ENCODE results near the gene CDC25A. TPM values are rescaled to one million over a fixed set of nuclear protein-coding genes. Genes with fewer than 3 reads are reported as not detected.

Gene CDC25A
- total RNA-seq, 5 donors from 2014 or later (not counting 1 experiment from before 2014, with no cell fraction given), result 0.28 to 1.1 (median 0.44) TPM

GRCh38 chr3:48110463-48110862, 77.8 kb downstream of the CDC25A start:
- H3K4me3 ChIP-seq (ENCODE audit: control insufficient read depth in 1 of 2, extremely low read depth in 1 of 2, low read length in 1 of 2), result no peak overlapping the region
- H3K27ac ChIP-seq (ENCODE audit: low read length), result no peak overlapping the region
- ChIA-PET POLR2A (interaction anchor here in 1 of 2 donors (0.6 kb wide), 1 partner anchor 155 kb away, joined by 3 read pairs; no protein-coding TSS in a partner anchor), CTCF (interaction anchor here in 1 of 2 donors (0.5 to 0.7 kb wide), 2 partner anchors 19 to 1465 kb away, joined by 3 read pairs; no protein-coding TSS in a partner anchor)
- H3K27me3 ChIP-seq (replicated peaks in 1 of 2; ENCODE audit: control insufficient read depth in 2 of 2, extremely low read depth in 1 of 2, insufficient read depth in 2 of 2, low read length in 1 of 2), result no peaks in the 10 kb centered on the region
- H3K36me3 ChIP-seq (ENCODE audit: control insufficient read depth in 2 of 2, extremely low read depth in 1 of 2, insufficient read depth in 1 of 2, low read length in 1 of 2), result no peaks in the 10 kb centered on the region
- Mint-ChIP-seq H3K27ac (no peak overlapping the region), H3K36me3 (no peaks in the 10 kb centered on the region), H3K4me3 (no peak overlapping the region), H3K9me3 (no peaks in the 10 kb centered on the region), H3K4me1 (peaks cover 9 to 13% (median 9%) of the 10 kb centered on the region in 3 donors), H3K27me3 (no peaks in the 10 kb centered on the region)
- no peaks in the 10 kb centered on the region for H3K9me3 ChIP-seq
- H3K4me1 ChIP-seq (ENCODE audit: control insufficient read depth in 1 of 2, extremely low read depth in 1 of 2, insufficient read depth in 2 of 2, low read length in 2 of 2), result peaks cover 4 to 16% of the 10 kb centered on the region in 2 experiments
- whole genome bisulfite sequencing (ENCODE audit: insufficient coverage), result no CpG with 5 or more reads among the region's 2 CpGs
- ATAC-seq (replicated peaks in 1 of 4) (no peak), DNase-seq (no peak)

- H3K27ac Mint-ChIP-seq, result no peak overlapping the region
- ATAC-seq (replicated peaks in 1 of 4), result no peak
Observed at GRCh38 chr3:48107227-48107626, 81.0 kb downstream of the CDC25A start.

More at GRCh38 chr3:48107227-48107626, 81.0 kb downstream of the CDC25A start:
- ChIA-PET CTCF (no interaction called here), POLR2A (no interaction called here)
- H3K4me3 ChIP-seq (ENCODE audit: control insufficient read depth in 1 of 2, extremely low read depth in 1 of 2, low read length in 1 of 2), result no peak overlapping the region
- no peaks in the 10 kb centered on the region for H3K9me3 ChIP-seq
- no peak for DNase-seq
- no peak overlapping the region for H3K27ac ChIP-seq (ENCODE audit: low read length)
- Mint-ChIP-seq H3K4me1 (peaks cover 1 to 2% (median 2%) of the 10 kb centered on the region in 3 donors), H3K27me3 (no peaks in the 10 kb centered on the region), H3K36me3 (no peaks in the 10 kb centered on the region), H3K9me3 (no peaks in the 10 kb centered on the region), H3K4me3 (no peak overlapping the region)
- no peaks in the 10 kb centered on the region for H3K36me3 ChIP-seq (ENCODE audit: control insufficient read depth in 2 of 2, extremely low read depth in 1 of 2, insufficient read depth in 1 of 2, low read length in 1 of 2)
- no CpG with 5 or more reads among the region's 3 CpGs for WGBS (ENCODE audit: insufficient coverage)
- H3K4me1 ChIP-seq (ENCODE audit: control insufficient read depth in 1 of 2, extremely low read depth in 1 of 2, insufficient read depth in 2 of 2, low read length in 2 of 2), result peaks cover 0 to 6% of the 10 kb centered on the region in 2 experiments
- peaks cover 0 to 4% of the 10 kb centered on the region in 2 experiments for H3K27me3 ChIP-seq (replicated peaks in 1 of 2; ENCODE audit: control insufficient read depth in 2 of 2, extremely low read depth in 1 of 2, insufficient read depth in 2 of 2, low read length in 1 of 2)

Other genes starting within 250 kb of the CDC25A start
- gene MAP4, start 172.0 kb downstream of the CDC25A start, total RNA-seq, result 10 to 100 TPM; 60.7 to 85.1 (median 76.7) TPM
- not detected for gene CAMP, start 35.1 kb upstream of the CDC25A start, total RNA-seq
- 10 to 100 TPM; 34.4 to 47.6 (median 44.2) TPM for gene ZNF589, start 52.7 kb upstream of the CDC25A start, total RNA-seq
- gene NME6, start 113.0 kb upstream of the CDC25A start, total RNA-seq, result 10 to 100 TPM; 15.2 to 38.0 (median 31.8) TPM
- gene SPINK8, start 145.2 kb upstream of the CDC25A start, total RNA-seq, result not detected
- gene FBXW12, start 183.8 kb upstream of the CDC25A start, total RNA-seq, result not detected
- gene PLXNB1, start 241.7 kb upstream of the CDC25A start, total RNA-seq, result 1 to 10 TPM; 2.5 to 6.9 (median 5.9) TPM

All from T-cell (primary cell).